T-helper 2 cell treated with Interferon-gamma antibody and Interleukin-4, amounts not matched to agents 5 μg/mL and 100 μg/mL, for 36 hours (primary cell): ENCODE data around the gene HOXB3.
A peak's percentile ranks its signal among the peaks of the same experiment; 100 is the strongest.

Experiments used
- DNase-seq: peaks from one replicate; pipeline ENCODE4 v3.0.0; 2021; ENCODE audit warnings: low spot score
- H3K27ac Mint-ChIP-seq: one replicate; pipeline ENCODE4 v1.8.0; 2021; ENCODE audit warnings: mild to moderate bottlenecking, mixed read lengths
- H3K27me3 Mint-ChIP-seq: one replicate; pipeline ENCODE4 v1.8.0; 2021; ENCODE audit warnings: low read depth, mixed read lengths
- H3K36me3 Mint-ChIP-seq: one replicate; pipeline ENCODE4 v1.8.0; 2021; ENCODE audit warnings: low read depth, mixed read lengths
- H3K4me1 Mint-ChIP-seq: one replicate; pipeline ENCODE4 v1.8.0; 2021; ENCODE audit warnings: low read depth, mixed read lengths
- H3K4me3 Mint-ChIP-seq: one replicate; pipeline ENCODE4 v1.8.0; 2022; ENCODE audit warnings: mild to moderate bottlenecking, moderate library complexity, mixed read lengths
- H3K9me3 Mint-ChIP-seq: one replicate; pipeline ENCODE4 v1.8.0; 2021; ENCODE audit warnings: mixed read lengths

The HOXB3 gene

DNA sequence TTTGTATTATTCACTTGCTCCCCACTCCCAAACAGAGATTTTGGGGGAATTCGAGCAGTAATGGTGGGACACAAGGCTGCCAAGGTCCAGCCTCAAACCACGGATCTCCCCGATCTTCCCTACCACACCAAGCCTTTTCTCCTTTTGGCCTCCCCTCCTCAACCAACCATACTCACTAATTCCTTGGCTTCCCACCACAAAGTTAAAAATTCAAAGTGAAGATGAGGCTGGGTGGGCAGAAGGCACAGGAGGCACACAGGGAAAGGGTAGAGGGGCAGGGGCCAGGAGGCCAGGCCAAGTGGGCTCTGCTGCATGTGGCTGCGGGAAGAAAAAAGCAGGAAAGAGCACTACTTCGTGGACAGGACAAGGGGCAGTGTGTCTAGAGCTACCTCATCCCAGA, 27.1 kb downstream of the HOXB3 start:
- H3K27me3 Mint-ChIP-seq: peaks cover 23% of the 10 kb centered on the region
- no peak overlapping the region for H3K27ac Mint-ChIP-seq
- peaks cover 11% of the 10 kb centered on the region for H3K4me1 Mint-ChIP-seq
- DNase-seq: no peak
- H3K4me3 Mint-ChIP-seq: no peak overlapping the region
- H3K36me3 Mint-ChIP-seq: peaks cover 5% of the 10 kb centered on the region
- no peaks in the 10 kb centered on the region for H3K9me3 Mint-ChIP-seq

DNA sequence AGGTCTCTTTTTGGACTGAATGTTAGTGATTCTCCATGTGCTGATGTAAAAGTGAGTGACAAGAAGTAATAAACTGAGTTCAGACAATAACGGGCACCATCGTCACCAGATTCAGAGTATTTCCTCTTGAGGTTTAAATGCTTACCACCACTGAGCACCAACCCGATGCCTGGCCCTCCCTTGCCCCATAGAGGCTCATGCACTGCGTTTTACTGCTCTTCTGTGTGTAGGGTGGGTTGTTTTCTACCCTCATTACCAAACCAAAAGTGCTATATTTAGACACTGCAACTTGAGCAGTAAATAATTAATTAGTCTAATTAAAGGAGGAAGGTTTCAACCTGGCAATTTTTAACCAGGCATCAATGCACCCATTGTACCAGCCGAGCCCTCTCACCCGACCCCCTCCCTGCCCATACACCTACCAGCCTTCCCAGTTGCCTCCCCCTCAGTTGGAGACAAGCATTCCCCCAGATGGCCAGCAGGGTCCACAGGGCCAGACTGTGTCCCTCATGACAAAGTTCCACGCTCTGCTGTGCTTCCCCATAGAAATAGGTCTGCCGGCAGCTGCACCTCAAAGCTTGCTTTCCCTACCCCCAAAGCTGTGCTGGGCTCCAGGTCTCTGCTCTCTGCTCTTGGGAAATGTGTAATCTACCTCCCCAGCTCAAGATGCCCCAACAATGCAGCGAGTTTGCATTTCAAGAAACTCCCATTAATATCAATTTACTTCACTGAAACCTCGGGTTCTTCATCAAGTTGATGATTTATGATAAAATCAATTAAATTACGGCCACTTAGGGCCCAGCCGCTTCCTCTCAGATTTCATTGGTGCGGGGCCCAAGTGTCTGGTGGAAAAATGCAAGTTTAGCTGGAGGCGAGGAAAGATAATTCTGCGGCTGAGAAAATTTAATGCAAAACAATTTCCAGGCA, 27.9 kb downstream of the HOXB3 start:
- no peak for DNase-seq
- H3K9me3 Mint-ChIP-seq: no peaks in the 10 kb centered on the region
- H3K4me3 Mint-ChIP-seq: no peak overlapping the region
- H3K27me3 Mint-ChIP-seq: peaks cover 25% of the 10 kb centered on the region
- peaks cover 11% of the 10 kb centered on the region for H3K4me1 Mint-ChIP-seq
- peaks cover 5% of the 10 kb centered on the region for H3K36me3 Mint-ChIP-seq
- H3K27ac Mint-ChIP-seq: no peak overlapping the region

DNA sequence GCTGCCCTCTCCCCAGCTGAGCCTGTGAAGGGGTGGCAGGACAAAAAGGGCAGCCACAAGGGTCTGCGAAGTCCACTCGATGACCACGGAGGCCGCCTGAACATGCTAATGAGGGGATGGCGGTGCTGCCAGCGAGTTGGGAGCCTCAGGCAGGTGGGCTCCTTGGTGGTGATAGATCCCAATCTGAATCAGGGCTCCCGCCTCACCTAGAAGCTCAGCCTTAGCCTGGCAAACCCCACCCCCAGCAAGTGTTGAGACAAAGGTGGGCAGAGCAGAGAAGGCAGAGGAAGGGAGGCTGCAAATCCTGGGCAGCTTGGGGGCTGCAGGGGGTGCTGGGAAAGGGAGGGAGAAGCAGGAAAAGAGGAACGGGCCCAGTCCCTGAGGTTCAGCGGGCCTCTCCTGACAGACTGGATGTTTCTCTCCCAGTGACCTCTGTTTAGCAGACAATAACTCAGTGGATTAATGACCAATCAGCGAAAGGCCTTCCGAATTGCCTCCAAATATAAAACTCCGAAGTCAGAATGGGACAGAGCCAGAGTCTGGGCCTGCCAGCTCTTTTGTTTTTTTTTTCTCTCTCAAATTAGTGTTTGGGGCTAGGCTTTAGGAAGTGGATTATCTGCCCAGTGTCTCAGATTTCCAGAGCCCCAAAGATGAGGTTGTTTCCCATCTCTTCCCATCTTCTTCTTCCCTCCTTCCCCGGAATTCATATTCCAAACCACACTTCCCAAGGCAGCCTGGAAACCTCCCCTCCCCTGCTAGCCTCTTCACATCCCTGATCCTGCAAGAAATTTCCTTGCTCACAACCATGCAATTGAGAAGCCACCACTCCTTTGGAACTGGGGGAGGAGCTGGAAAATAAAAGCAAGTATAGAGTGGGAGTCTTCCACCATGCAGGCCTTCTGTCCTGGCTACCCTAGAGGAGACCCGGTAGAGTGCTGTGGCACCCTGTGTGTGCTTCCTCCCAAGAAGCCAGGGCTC, 29.9 kb downstream of the HOXB3 start:
- peaks cover 7% of the 10 kb centered on the region for H3K36me3 Mint-ChIP-seq
- H3K4me1 Mint-ChIP-seq: peaks cover 18% of the 10 kb centered on the region
- H3K4me3 Mint-ChIP-seq: no peak overlapping the region
- DNase-seq: no peak
- H3K27ac Mint-ChIP-seq: no peak overlapping the region
- H3K9me3 Mint-ChIP-seq: no peaks in the 10 kb centered on the region
- peaks cover 40% of the 10 kb centered on the region for H3K27me3 Mint-ChIP-seq

DNA sequence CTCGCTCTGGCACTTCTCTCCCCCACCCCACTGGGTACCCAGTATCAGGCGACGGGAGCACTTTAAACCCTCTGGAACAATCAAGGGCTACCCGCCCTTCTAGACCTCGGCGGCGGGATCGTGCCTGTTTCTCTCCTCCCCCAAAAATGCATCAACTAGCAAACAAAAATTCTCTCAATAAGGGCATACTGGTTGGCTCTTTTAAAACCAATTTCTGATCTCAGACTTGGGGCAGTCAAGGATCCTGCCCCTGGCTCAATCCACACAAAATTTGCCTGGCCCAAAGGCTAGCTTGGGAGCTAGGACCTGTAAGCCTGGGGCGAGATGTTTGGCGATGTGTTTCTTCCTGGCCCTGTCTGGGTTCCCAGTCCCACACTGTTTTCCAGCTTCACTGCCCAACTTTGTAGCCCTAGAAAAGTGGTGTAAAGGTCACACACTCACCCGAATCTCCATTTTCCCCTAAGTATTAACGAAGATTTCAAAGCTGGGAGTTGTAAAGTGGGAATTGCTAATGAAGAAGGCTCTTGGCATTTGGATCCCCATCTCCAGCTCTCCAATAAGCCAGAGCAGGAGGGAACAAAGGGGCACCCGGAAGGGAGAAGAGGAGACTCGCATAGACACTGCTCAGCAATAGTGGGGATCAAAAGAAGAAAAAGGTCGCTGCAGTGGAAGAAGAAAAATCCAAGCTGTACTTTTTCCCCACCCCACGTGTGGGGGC, 30.8 kb downstream of the HOXB3 start:
- Mint-ChIP-seq H3K4me3 (no peak overlapping the region), H3K4me1 (peaks cover 20% of the 10 kb centered on the region), H3K36me3 (peaks cover 4% of the 10 kb centered on the region), H3K27me3 (peaks cover 41% of the 10 kb centered on the region), H3K27ac (no peak overlapping the region), H3K9me3 (no peaks in the 10 kb centered on the region)
- DNase-seq: no peak

DNA sequence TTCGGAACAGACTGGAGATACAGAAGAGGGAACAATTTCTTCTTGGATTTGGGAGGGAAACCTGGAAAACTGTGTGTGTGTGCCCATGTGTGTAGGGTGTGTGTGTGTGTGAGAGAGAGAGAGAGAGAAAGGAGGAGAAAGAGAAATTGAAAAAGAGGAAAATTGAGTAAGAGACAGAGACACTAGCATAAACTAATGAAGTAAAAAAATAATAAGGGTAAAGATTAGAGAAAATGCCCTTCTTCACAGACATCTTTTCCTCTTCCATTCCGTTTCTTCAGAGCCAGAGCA, 31.3 kb downstream of the HOXB3 start:
- H3K27me3 Mint-ChIP-seq: peaks cover 41% of the 10 kb centered on the region
- DNase-seq: no peak
- H3K4me3 Mint-ChIP-seq: no peak overlapping the region
- peaks cover 4% of the 10 kb centered on the region for H3K36me3 Mint-ChIP-seq
- no peak overlapping the region for H3K27ac Mint-ChIP-seq
- peaks cover 20% of the 10 kb centered on the region for H3K4me1 Mint-ChIP-seq
- no peaks in the 10 kb centered on the region for H3K9me3 Mint-ChIP-seq

DNA sequence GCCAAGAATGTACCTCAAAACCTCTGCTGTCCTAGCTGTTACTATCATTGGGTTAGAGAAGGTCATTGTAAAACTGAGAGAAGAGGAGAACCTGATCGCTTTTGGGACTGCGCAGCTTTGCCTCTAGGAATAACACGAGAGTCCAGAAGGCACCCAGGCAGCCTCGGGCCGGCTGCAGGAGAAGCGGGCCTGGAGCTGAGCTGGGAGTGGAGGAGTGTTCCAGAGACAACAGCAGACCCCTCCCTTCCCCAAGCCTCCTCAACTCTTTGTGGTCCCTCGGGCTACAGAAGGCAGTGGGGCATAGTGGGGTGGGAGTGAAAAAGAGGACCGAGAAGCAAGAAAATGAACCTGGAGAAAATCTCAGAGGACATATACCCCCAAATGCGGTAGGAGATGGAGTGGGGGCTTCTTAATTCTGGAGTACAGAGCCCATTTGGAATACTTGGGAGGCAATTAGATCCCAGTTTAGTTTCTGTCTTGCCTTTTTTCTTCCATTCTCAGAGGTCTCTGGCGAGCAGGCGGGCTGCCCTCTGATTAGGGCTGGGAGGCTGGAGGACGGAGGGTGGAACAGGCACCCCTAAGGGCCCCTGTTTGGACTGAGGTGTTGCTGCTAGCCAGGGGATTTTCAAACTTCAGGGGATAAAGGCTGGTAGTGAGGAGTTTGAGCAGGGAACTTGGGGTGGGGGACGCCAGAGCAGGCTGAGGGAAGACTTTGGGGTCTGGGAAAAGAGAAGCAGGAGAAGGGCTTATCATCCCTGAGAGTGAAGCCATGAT, 31.8 kb downstream of the HOXB3 start:
- DNase-seq: no peak
- peaks cover 8% of the 10 kb centered on the region for H3K36me3 Mint-ChIP-seq
- peaks cover 36% of the 10 kb centered on the region for H3K27me3 Mint-ChIP-seq
- no peak overlapping the region for H3K4me3 Mint-ChIP-seq
- H3K27ac Mint-ChIP-seq: no peak overlapping the region
- H3K9me3 Mint-ChIP-seq: no peaks in the 10 kb centered on the region
- peaks cover 20% of the 10 kb centered on the region for H3K4me1 Mint-ChIP-seq

DNA sequence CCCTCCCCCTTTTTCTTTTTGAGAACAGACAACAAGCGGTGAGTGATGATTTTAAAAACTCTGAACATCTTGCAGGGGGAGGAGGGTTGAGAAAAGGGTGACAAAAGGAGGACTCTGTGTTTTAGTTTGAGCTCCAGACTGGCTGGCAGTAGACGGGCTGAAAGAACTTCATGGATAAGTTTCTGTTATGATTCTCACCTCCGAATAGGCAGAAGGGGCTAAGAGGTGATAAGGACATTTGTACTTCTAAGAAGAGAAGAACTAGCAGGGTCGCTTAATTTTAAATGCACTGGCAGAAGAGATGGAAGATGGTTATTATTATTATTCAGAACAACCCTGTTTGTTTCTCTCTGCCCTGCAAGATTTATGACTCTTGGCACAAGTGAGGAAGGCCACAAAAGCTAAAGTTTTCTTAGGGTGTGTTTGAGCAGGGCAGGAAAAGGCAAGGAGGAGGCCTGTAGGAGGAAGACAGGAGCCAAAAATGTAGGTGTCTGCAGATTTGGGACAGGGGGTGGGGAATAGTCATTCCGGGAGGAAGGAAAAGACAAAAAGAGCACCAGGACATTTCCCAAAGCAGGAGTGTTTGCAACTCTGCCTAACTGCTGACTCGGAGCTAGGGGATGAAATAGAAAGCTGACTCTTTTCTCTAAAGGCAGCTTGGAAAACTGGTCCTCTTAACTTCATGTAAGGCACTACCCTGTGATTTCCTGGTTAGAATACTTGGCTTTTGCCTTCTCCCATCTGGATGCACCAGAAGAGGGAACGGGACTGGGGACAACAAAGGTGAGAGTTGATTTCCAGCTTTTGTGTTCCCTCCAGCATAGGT, 33.3 kb downstream of the HOXB3 start:
- Mint-ChIP-seq H3K27me3 (peaks cover 33% of the 10 kb centered on the region), H3K4me1 (peaks cover 16% of the 10 kb centered on the region), H3K27ac (no peak overlapping the region), H3K4me3 (no peak overlapping the region), H3K36me3 (peaks cover 10% of the 10 kb centered on the region), H3K9me3 (no peaks in the 10 kb centered on the region)
- no peak for DNase-seq

DNA sequence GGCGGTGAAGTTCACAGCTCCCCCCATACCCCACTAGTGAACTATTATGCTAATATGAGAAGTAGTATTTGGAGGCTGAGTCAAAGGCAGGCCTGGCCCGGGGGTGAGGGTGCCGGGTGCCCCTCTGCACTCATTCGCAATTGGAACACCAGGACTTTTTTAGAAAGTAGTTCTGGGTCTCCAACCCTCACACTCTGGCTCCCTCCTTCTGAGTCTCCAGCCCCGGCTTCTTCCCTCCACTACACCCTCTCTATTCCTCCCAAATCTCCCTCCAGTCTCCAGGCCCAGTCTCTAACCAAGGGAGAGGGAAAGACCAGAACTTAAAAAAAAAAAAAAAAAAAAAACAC, 33.8 kb downstream of the HOXB3 start:
- no peak for DNase-seq
- Mint-ChIP-seq H3K4me3 (no peak overlapping the region), H3K9me3 (no peaks in the 10 kb centered on the region), H3K36me3 (peaks cover 8% of the 10 kb centered on the region), H3K27me3 (peaks cover 32% of the 10 kb centered on the region), H3K27ac (no peak overlapping the region), H3K4me1 (peaks cover 13% of the 10 kb centered on the region)

DNA sequence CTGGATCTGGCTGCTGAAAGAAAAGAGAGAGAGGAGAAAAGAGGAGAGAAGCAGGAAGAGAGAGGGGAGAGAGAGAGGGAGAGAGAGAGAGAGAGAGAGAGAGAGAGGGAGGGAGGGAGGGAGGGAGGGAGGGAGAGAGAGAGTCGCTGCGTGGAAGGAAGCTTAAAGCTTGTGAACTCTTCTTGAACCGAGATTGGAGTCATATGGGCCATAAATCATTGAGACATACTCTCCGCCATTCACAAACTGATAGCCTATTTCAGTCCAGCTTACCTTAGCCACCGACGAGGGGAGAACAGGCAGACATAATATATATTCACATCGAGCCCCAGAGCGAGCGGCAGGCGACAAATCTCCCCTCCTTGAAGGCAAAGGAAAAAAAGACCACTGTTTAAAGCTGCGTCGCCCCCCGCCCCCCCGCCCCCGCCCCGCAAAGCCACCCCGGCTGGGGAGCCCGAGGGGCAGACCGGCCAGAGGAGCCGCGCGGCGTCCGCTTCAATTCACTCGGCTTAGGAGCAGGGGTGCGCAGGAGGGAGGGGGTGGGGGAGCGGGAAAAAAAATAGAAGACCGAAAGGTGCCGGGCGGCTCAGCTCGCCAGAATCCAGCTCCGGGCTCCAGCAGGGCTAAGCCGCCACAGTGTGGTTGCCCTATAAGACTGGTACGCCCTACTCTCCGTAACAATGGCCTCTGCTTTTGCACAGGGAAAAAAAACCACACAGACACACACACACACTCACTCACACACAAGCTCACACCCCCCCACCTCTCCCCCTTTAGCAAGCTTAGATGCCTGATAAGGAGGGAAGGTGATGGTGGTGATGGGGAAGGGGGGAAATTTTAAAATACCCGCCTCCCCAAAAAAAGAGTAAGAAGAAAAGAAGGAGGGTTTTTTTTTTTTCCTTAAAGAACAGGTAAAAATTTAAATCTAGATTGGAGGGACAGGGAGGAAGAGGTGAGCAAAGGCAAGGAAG, 34.5 kb downstream of the HOXB3 start:
- Mint-ChIP-seq H3K27ac (peak overlapping the region; percentile 75), H3K9me3 (no peaks in the 10 kb centered on the region), H3K4me3 (peak overlapping the region; percentile 83), H3K4me1 (peaks cover 10% of the 10 kb centered on the region), H3K36me3 (peaks cover 8% of the 10 kb centered on the region), H3K27me3 (peaks cover 31% of the 10 kb centered on the region)
- DNase-seq: no peak

DNA sequence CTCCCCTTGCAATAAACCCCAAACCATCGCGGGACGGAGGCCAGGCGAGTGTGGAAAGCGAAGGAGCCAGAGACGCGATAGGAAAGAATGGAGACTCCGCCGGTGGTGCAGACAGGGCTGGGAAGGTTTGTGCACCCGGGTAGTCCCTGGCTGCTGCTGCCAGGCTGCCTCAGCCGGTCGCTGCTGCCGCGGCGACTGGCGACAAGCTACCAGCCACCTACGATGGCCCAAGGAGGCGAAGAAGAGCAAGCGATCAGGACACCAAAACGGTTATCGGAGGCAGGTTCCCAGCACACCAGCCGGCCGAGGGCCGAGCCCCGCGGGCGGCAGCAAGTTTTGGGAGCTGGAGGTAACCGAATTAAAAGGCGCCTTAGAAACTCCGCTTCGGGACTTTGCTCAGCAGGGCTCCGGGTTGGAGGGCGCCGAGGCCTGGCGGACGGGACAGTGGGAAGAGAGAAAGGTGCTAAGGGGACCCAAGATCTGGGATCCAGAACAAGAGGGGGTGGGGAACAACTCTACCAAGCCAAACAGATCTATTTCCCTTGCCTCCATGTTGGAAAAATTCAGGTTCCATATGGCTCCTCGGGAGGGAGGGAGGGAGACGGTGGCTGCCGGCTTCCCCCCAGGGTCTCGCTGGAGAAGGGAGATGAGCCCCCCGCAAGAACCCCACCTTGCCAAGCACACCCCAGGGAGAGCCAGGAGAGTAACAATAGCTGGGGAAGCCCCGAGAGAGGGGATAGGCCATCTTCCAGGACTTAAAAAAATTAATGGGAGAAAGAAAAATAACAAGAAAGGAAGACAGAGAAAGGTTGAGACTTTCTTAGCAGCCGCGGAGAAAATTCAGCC, 35.4 kb downstream of the HOXB3 start:
- no peak for DNase-seq
- Mint-ChIP-seq H3K27ac (peak overlapping the region; percentile 7), H3K4me3 (peak overlapping the region; percentile 83), H3K27me3 (peaks cover 31% of the 10 kb centered on the region), H3K9me3 (no peaks in the 10 kb centered on the region), H3K4me1 (peaks cover 10% of the 10 kb centered on the region), H3K36me3 (peaks cover 12% of the 10 kb centered on the region)

DNA sequence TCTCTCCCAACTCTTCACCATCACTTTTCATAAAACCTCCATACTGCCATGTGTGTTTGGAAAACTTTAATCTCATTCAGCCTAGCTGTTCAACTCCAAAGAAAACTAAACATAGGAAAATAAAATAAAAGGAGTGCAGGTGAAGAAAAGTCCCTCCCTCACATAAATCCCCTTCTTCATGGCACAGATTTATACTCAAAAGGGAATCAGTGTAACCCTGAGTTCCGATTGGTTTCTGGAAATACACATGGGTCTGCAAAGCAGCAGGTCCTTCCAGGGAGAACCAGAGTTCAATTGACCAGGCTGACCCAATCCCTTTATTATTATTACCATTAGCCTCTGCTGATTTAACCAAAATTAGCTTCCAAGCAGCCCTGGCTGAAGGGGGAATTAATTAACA, 36.2 kb downstream of the HOXB3 start:
- H3K27me3 Mint-ChIP-seq: peaks cover 28% of the 10 kb centered on the region
- no peak overlapping the region for H3K27ac Mint-ChIP-seq
- H3K9me3 Mint-ChIP-seq: no peaks in the 10 kb centered on the region
- no peak overlapping the region for H3K4me3 Mint-ChIP-seq
- no peak for DNase-seq
- peaks cover 16% of the 10 kb centered on the region for H3K36me3 Mint-ChIP-seq
- peaks cover 12% of the 10 kb centered on the region for H3K4me1 Mint-ChIP-seq
